Kidney epithelial cell (primary cell): ENCODE measurements around the gene CBX4. TPM values are rescaled to one million over a fixed set of nuclear protein-coding genes. Genes with fewer than 3 reads are reported as not detected.

Experiments
- DNase-seq: peaks from one replicate; pipeline ENCODE4 v3.0.0-alpha.2; 2010; ENCODE audit warnings: low read depth
- H3K27me3 ChIP-seq: 2 replicates; pipeline ENCODE4 v1.6.0; 2011; ENCODE audit warnings: low read length; ENCODE audit not compliant: control insufficient read depth, insufficient read depth
- H3K36me3 ChIP-seq: 2 replicates; pipeline ENCODE4 v1.5.1; 2011; ENCODE audit warnings: low read length; ENCODE audit not compliant: control insufficient read depth, insufficient read depth
- H3K4me3 ChIP-seq: 2 replicates; pipeline ENCODE4 v1.5.1; 2011; ENCODE audit warnings: low read depth, mild to moderate bottlenecking, control low read depth, low read length
- CTCF ChIP-seq: IDR thresholded peaks from 2 replicates; pipeline ENCODE4 v1.5.1; 2011; ENCODE audit warnings: mild to moderate bottlenecking, moderate library complexity, low read length, control low read depth, inconsistent platforms; ENCODE audit not compliant: insufficient read depth, poor library complexity, severe bottlenecking
- total RNA-seq: library from RNA; depleted of rRNA; stranded (reverse); fragments of >200 nt; gene quantifications from 2 replicates; pipeline ENCODE4 v1.2.3, GENCODE V29; 2015

The CBX4 gene
- total RNA-seq, 1 donor from 2014 or later = 24.0 TPM

- Histone ChIP-seq H3K4me3 (peak overlapping the region; percentile 64), H3K27me3 (peaks cover 61% of the 10 kb centered on the region), H3K36me3 (no peaks in the 10 kb centered on the region)
- DNase-seq = no peak
- TF ChIP-seq CTCF = no peak
Observed at GRCh38 chr17:79797492-79798298, 41.5 kb downstream of the CBX4 start.

GRCh38 chr17:79796763-79797491, 42.3 kb downstream of the CBX4 start, which contains the start of gene CBX8:
Gene CBX8, minus strand, starts transcription at chr17:79797077. Its CDS starts 79 bp downstream, at chr17:79796998.
- Histone ChIP-seq H3K4me3 (peak within 1 kb of the TSS; percentile 84), H3K27me3 (peaks cover 60% of the 10 kb centered on the region)

GRCh38 chr17:79796444-79796762, 42.8 kb downstream of the CBX4 start:
- TF ChIP-seq CTCF = no peak
- no peak for DNase-seq
- peak overlapping the region; percentile 84 for H3K4me3 ChIP-seq
- peaks cover 60% of the 10 kb centered on the region for H3K27me3 ChIP-seq
- H3K36me3 ChIP-seq = no peaks in the 10 kb centered on the region

More at GRCh38 chr17:79796763-79797491, 42.3 kb downstream of the CBX4 start, which contains the start of gene CBX8:
- peak; percentile 89 for DNase-seq
- no peaks in the 10 kb centered on the region for H3K36me3 ChIP-seq
- peak; percentile 5 for TF ChIP-seq CTCF

GRCh38 chr17:79795795-79796443, 43.3 kb downstream of the CBX4 start:
- no peak for DNase-seq
- Histone ChIP-seq H3K36me3 (no peaks in the 10 kb centered on the region), H3K27me3 (peaks cover 60% of the 10 kb centered on the region), H3K4me3 (peak overlapping the region; percentile 84)
- no peak for TF ChIP-seq CTCF

GRCh38 chr17:79794659-79795511, 44.4 kb downstream of the CBX4 start:
- TF ChIP-seq CTCF = no peak
- DNase-seq = no peak
- H3K36me3 ChIP-seq = no peaks in the 10 kb centered on the region
- peaks cover 60% of the 10 kb centered on the region for H3K27me3 ChIP-seq
- H3K4me3 ChIP-seq = no peak overlapping the region
